HUES48 (cell line): ENCODE data around the gene TNS3.

ENCODE experiments used
- H3K27ac ChIP-seq: one replicate; pipeline ENCODE4 v1.7.0; 2013; ENCODE audit warnings: low read depth, low read length, inconsistent platforms
- H3K27me3 ChIP-seq: 2 replicates; pipeline ENCODE4 v1.6.1; 2013; ENCODE audit warnings: mild to moderate bottlenecking, low read length; ENCODE audit not compliant: control insufficient read depth, insufficient read depth
- H3K36me3 ChIP-seq: 2 replicates; pipeline ENCODE4 v1.6.1; 2013; ENCODE audit warnings: low read length; ENCODE audit not compliant: control insufficient read depth, insufficient read depth
- H3K4me1 ChIP-seq: 2 replicates; pipeline ENCODE4 v1.6.1; 2013; ENCODE audit warnings: mild to moderate bottlenecking, low read length; ENCODE audit not compliant: control insufficient read depth, insufficient read depth
- H3K4me3 ChIP-seq: 2 replicates; pipeline ENCODE4 v1.5.1; 2013; ENCODE audit warnings: mild to moderate bottlenecking, low read depth, low read length
- H3K9ac ChIP-seq: 2 replicates; pipeline ENCODE4 v1.6.1; 2013; ENCODE audit warnings: mild to moderate bottlenecking, low read depth, low read length, moderate library complexity
- H3K9me3 ChIP-seq: 2 replicates; pipeline ENCODE4 v1.6.1; 2013; ENCODE audit warnings: low read length; ENCODE audit not compliant: control insufficient read depth, insufficient read depth

Gene TNS3

GRCh38 chr7:47506382-47507339 is 75.2 kb downstream of the TNS3 start:
- Histone ChIP-seq H3K27me3 (no peaks in the 10 kb centered on the region), H3K4me3 (no peak overlapping the region), H3K9me3 (no peaks in the 10 kb centered on the region), H3K9ac (no peak overlapping the region), H3K27ac (no peak overlapping the region), H3K36me3 (no peaks in the 10 kb centered on the region; the same call in 1 of the 2 replicates), H3K4me1 (no peaks in the 10 kb centered on the region; the same call in 1 of the 2 replicates)

- Histone ChIP-seq H3K27ac (no peak overlapping the region), H3K9ac (no peak overlapping the region), H3K4me1 (no peaks in the 10 kb centered on the region; the same call in 1 of the 2 replicates), H3K9me3 (no peaks in the 10 kb centered on the region), H3K36me3 (no peaks in the 10 kb centered on the region; the same call in 1 of the 2 replicates), H3K4me3 (no peak overlapping the region), H3K27me3 (no peaks in the 10 kb centered on the region)
These were observed 76.5 kb downstream of the TNS3 start for GRCh38 chr7:47505312-47506007.

- no peaks in the 10 kb centered on the region for H3K9me3 ChIP-seq
- H3K36me3 ChIP-seq: no peaks in the 10 kb centered on the region; the same call in 1 of the 2 replicates
- no peak overlapping the region for H3K9ac ChIP-seq
- no peak overlapping the region for H3K27ac ChIP-seq
- H3K27me3 ChIP-seq: no peaks in the 10 kb centered on the region
- no peaks in the 10 kb centered on the region; the same call in 1 of the 2 replicates for H3K4me1 ChIP-seq
- H3K4me3 ChIP-seq: no peak overlapping the region
These were observed 77.2 kb downstream of the TNS3 start for GRCh38 chr7:47504551-47505311.

- Histone ChIP-seq H3K4me1 (no peaks in the 10 kb centered on the region; the same call in 1 of the 2 replicates), H3K36me3 (no peaks in the 10 kb centered on the region; the same call in 1 of the 2 replicates), H3K27ac (no peak overlapping the region), H3K4me3 (no peak overlapping the region), H3K9me3 (no peaks in the 10 kb centered on the region), H3K27me3 (no peaks in the 10 kb centered on the region), H3K9ac (no peak overlapping the region)
These were observed 78.6 kb downstream of the TNS3 start for GRCh38 chr7:47503281-47503680.

DNA sequence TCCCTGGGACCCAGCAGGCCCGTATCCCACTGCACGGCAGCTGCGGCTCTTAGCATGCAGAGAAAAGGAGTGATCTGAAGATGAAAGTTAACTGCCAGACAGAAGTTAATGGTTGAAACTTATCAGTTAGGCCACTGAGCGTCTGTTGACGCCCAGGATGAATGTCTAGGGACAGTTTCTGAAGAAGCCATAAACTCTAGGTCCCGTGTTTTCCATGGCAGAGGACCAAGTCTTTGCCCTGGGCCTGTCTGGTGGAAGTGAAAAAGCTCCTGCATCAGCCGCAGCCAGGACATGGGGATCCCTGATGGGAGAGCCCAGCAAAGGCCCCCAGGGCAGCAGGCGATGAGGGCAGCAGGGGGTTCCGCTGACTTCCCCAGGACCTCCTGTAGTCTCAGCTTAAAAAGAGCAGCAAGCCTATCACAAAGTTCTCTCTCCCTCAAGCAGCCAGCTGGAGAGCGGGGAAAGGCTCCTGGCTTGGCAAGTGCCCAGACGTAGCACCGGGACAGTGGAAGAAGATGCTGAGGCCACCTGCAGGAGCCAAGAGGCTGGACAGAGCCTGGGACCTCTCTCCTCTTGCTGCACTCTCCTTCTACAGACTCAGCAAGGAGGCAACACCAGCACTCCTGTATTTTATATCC is 79.6 kb downstream of the TNS3 start:
- Histone ChIP-seq H3K36me3 (no peaks in the 10 kb centered on the region; the same call in 1 of the 2 replicates), H3K27ac (no peak overlapping the region), H3K4me1 (no peaks in the 10 kb centered on the region; the same call in 1 of the 2 replicates)

GRCh38 chr7:47501406-47501805 is 80.5 kb downstream of the TNS3 start:
- Histone ChIP-seq H3K9me3 (no peaks in the 10 kb centered on the region), H3K36me3 (no peaks in the 10 kb centered on the region), H3K27me3 (no peaks in the 10 kb centered on the region), H3K9ac (no peak overlapping the region), H3K27ac (no peak overlapping the region), H3K4me3 (no peak overlapping the region), H3K4me1 (peaks cover 3% of the 10 kb centered on the region; the same call in 1 of the 2 replicates)

More for the DNA sequence above, 79.6 kb downstream of the TNS3 start:
- H3K9ac ChIP-seq: no peak overlapping the region
- no peak overlapping the region for H3K4me3 ChIP-seq
- H3K27me3 ChIP-seq: no peaks in the 10 kb centered on the region
- no peaks in the 10 kb centered on the region for H3K9me3 ChIP-seq

- Histone ChIP-seq H3K36me3 (no peaks in the 10 kb centered on the region), H3K27me3 (no peaks in the 10 kb centered on the region), H3K9ac (no peak overlapping the region), H3K4me1 (peaks cover 5% of the 10 kb centered on the region; the same call in 1 of the 2 replicates), H3K9me3 (no peaks in the 10 kb centered on the region), H3K4me3 (no peak overlapping the region), H3K27ac (no peak overlapping the region)
These were observed 81.8 kb downstream of the TNS3 start for GRCh38 chr7:47500103-47500563.

DNA sequence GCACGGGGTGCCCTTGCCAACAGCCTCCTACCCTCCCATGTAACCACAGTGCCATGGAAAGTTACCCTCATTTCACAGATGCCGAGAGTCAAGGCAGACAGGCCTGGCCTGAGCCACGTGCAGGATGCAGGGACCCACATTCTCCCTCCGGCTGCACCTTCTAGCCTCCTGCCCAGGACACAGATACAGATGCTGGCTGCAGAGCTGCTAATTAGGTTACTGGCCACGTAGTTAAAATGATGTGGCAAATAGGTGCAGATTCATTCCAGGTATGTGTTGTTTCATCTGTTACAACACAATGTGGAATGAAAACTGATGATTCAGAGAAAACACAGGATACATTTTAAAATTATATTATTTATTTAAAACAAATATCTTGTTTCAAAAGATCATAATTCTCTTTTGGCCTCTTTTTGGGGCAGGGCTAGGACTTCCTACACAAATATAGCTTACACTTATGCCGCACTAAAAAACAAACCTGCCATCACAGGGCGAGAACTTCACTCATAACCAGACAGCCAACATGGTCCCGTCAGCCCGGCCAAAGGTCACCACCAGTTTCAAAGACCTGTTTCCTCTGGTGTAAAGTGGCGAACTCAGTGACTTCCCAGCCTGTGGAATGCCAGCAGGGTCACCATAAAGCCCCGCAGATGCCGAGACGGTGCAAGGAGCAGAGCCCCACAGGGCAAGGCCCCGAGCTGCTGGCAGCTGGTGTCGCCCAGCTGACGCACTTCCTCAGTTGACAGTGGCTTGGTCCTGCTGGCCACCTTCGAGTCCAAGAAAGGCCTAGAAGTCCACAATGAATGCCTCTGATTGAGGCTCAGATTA is 83.5 kb downstream of the TNS3 start:
- Histone ChIP-seq H3K4me3 (no peak overlapping the region), H3K9ac (no peak overlapping the region), H3K9me3 (no peaks in the 10 kb centered on the region), H3K27me3 (no peaks in the 10 kb centered on the region), H3K36me3 (no peaks in the 10 kb centered on the region), H3K4me1 (peaks cover 18% of the 10 kb centered on the region), H3K27ac (no peak overlapping the region)

GRCh38 chr7:47497367-47498096 is 84.4 kb downstream of the TNS3 start:
- no peak overlapping the region for H3K27ac ChIP-seq
- H3K9me3 ChIP-seq: no peaks in the 10 kb centered on the region
- H3K27me3 ChIP-seq: no peaks in the 10 kb centered on the region
- H3K4me3 ChIP-seq: no peak overlapping the region
- H3K36me3 ChIP-seq: no peaks in the 10 kb centered on the region
- peaks cover 25% of the 10 kb centered on the region for H3K4me1 ChIP-seq
- no peak overlapping the region for H3K9ac ChIP-seq
